WTC11 (cell line): Measurements from ENCODE around the gene AMPD3. TPM values are rescaled to one million over a fixed set of nuclear protein-coding genes. Genes with fewer than 3 reads are reported as not detected.

ENCODE experiments used
- ATAC-seq: fragments of 200-7000 bp; cut with Tn5 transposase; 2 replicates; pipeline ENCODE4 v1.10.0; 2021; ENCODE audit warnings: mild to moderate bottlenecking, moderate library complexity
- CTCF ChIA-PET: fragments of 300-600 bp; sonication (Branson Sonifier 250); formaldehyde crosslinking; loops from one replicate; lab custom pipeline; 2021; ENCODE audit warnings: antibody characterized with exemption; lab: Charles Lee
- POLR2A ChIA-PET: fragments of 350-600 bp; sonication (Branson Sonifier 250); formaldehyde crosslinking; loops from one replicate; lab custom pipeline; 2021; ENCODE audit warnings: antibody characterized with exemption; lab: Charles Lee
- DNase-seq: peaks from one replicate; pipeline ENCODE4 v3.0.0; 2021; ENCODE audit warnings: low spot score
- H3K27ac Mint-ChIP-seq: 2 replicates; pipeline ENCODE4 v1.8.0; 2021; ENCODE audit warnings: mixed read lengths
- H3K27me3 Mint-ChIP-seq: 2 replicates; pipeline ENCODE4 v1.8.0; 2021; ENCODE audit warnings: low read depth, mild to moderate bottlenecking, moderate library complexity, mixed read lengths
- H3K36me3 Mint-ChIP-seq: 2 replicates; pipeline ENCODE4 v1.8.0; 2021; ENCODE audit warnings: mixed read lengths
- H3K4me1 Mint-ChIP-seq: 2 replicates; pipeline ENCODE4 v1.8.0; 2022; ENCODE audit warnings: mixed read lengths
- H3K4me3 Mint-ChIP-seq: 2 replicates; pipeline ENCODE4 v1.8.0; 2021; ENCODE audit warnings: mild to moderate bottlenecking, moderate library complexity, mixed read lengths
- H3K9me3 Mint-ChIP-seq: 2 replicates; pipeline ENCODE4 v1.8.0; 2021; ENCODE audit warnings: mixed read lengths
- CREM ChIP-seq: sonication (generic); formaldehyde crosslinking; IDR thresholded peaks from 2 replicates; pipeline ENCODE4 v1.8.1; 2022; ENCODE audit warnings: mild to moderate bottlenecking, missing genetic modification reagents, moderate library complexity
- FOXK1 ChIP-seq: sonication (generic); formaldehyde crosslinking; IDR thresholded peaks from 2 replicates; pipeline ENCODE4 v1.8.0; 2022; ENCODE audit warnings: mild to moderate bottlenecking, moderate library complexity, missing genetic modification reagents
- GABPB1 ChIP-seq: sonication (generic); formaldehyde crosslinking; IDR thresholded peaks from 2 replicates; pipeline ENCODE4 v1.8.1; 2023; ENCODE audit warnings: mild to moderate bottlenecking, missing genetic modification reagents
- GRHL2 ChIP-seq: fragments of 250-450 bp; sonication (Bioruptor Pico); IDR thresholded peaks from 2 replicates; pipeline ENCODE4 v1.8.0; 2022; ENCODE audit warnings: mild to moderate bottlenecking, moderate library complexity; ENCODE audit not compliant: insufficient replicate concordance, severe bottlenecking
- JUN ChIP-seq: sonication (generic); formaldehyde crosslinking; IDR thresholded peaks from 2 replicates; pipeline ENCODE4 v1.8.0; 2023; ENCODE audit warnings: mild to moderate bottlenecking, missing genetic modification reagents
- MYBL2 ChIP-seq: sonication (generic); formaldehyde crosslinking; IDR thresholded peaks from 2 replicates; pipeline ENCODE4 v1.8.1; 2023; ENCODE audit warnings: mild to moderate bottlenecking, moderate library complexity, missing genetic modification reagents
- PRRX2 ChIP-seq: fragments of 250-450 bp; sonication (Bioruptor Pico); IDR thresholded peaks from 2 replicates; pipeline ENCODE4 v1.8.0; 2021; ENCODE audit warnings: mild to moderate bottlenecking
- SMAD3 ChIP-seq: sonication (generic); formaldehyde crosslinking; IDR thresholded peaks from 2 replicates; pipeline ENCODE4 v1.8.0; 2022; ENCODE audit warnings: missing genetic modification reagents, mild to moderate bottlenecking, borderline replicate concordance
- SMAD4 ChIP-seq: sonication (generic); formaldehyde crosslinking; IDR thresholded peaks from 2 replicates; pipeline ENCODE4 v1.8.0; 2022; ENCODE audit warnings: mild to moderate bottlenecking, missing genetic modification reagents
- SP1 ChIP-seq: sonication (generic); formaldehyde crosslinking; conservative IDR thresholded peaks from 2 replicates; pipeline ENCODE4 v1.8.1; 2022; ENCODE audit warnings: missing genetic modification reagents
- ZNF232 ChIP-seq: sonication (generic); formaldehyde crosslinking; IDR thresholded peaks from 2 replicates; pipeline ENCODE4 v1.8.0; 2022; ENCODE audit warnings: mild to moderate bottlenecking, missing genetic modification reagents
- ZNF416 ChIP-seq: fragments of 250-450 bp; sonication (Bioruptor Pico); IDR thresholded peaks from 2 replicates; pipeline ENCODE4 v1.9.0; 2021; ENCODE audit warnings: mild to moderate bottlenecking, inconsistent platforms
- total RNA-seq: library from RNA; stranded (reverse); gene quantifications from 3 replicates; pipeline ENCODE4 v1.2.3, GENCODE V29; 2021
- TF ChIP-seq, protein P1 (sequence below): fragments of 250-450 bp; sonication (Bioruptor Pico); IDR thresholded peaks from 2 replicates; pipeline ENCODE4 v2.1.2; 2022; ENCODE audit warnings: mild to moderate bottlenecking, moderate library complexity
- TF ChIP-seq, protein P2 (sequence below): sonication (generic); formaldehyde crosslinking; IDR thresholded peaks from 2 replicates; pipeline ENCODE4 v1.8.1; 2023; ENCODE audit warnings: mild to moderate bottlenecking, moderate library complexity, missing genetic modification reagents
- TF ChIP-seq, protein P3 (sequence below): sonication (generic); formaldehyde crosslinking; IDR thresholded peaks from 2 replicates; pipeline ENCODE4 v1.8.0; 2023; ENCODE audit warnings: mild to moderate bottlenecking, missing genetic modification reagents
- TF ChIP-seq, protein P4 (sequence below): fragments of 250-450 bp; sonication (Bioruptor Pico); IDR thresholded peaks from 2 replicates; pipeline ENCODE4 v1.9.0; 2021; ENCODE audit warnings: mild to moderate bottlenecking
- TF ChIP-seq, protein P5 (sequence below): sonication (generic); formaldehyde crosslinking; IDR thresholded peaks from 2 replicates; pipeline ENCODE4 v1.8.0; 2022; ENCODE audit warnings: mild to moderate bottlenecking, missing genetic modification reagents
- TF ChIP-seq, protein P6 (sequence below): sonication (generic); formaldehyde crosslinking; IDR thresholded peaks from 2 replicates; pipeline ENCODE4 v1.8.0; 2022; ENCODE audit warnings: missing genetic modification reagents
- TF ChIP-seq, protein P7 (sequence below): sonication (generic); formaldehyde crosslinking; conservative IDR thresholded peaks from 2 replicates; pipeline ENCODE4 v1.8.1; 2023; ENCODE audit warnings: mild to moderate bottlenecking, low read depth, missing genetic modification reagents, moderate library complexity

The AMPD3 gene
- total RNA-seq, 1 experiment from 2014 or later = 6.4 TPM

DNA sequence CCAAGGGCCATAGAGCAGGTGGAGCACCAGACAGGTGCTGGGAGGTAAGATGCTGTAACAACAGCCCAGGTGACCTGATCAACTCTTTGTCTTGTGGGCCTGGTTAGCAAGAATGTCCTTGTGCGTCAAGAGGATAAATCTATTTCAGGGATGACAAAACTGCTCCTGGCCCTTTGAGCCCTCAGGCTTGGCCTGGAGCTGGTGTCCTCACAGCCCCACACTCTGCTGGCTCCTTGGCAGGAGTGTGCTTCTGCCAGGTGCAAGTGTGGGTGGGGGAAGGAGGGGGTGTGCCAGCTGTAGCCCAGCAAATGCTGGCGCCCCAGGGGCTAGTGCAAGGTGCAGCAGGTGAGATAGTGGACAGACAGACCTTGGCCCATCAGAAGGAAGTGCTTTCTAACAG, 19.5 kb downstream of the AMPD3 start:
- peaks cover 9% of the 10 kb centered on the region for H3K4me1 Mint-ChIP-seq
- H3K27ac Mint-ChIP-seq = no peak overlapping the region
- POLR2A ChIA-PET = no interaction called here
- TF ChIP-seq ZNF232 (CRISPR knock-in tag) = no peak
- H3K4me3 Mint-ChIP-seq = no peak overlapping the region
- DNase-seq = no peak
- H3K27me3 Mint-ChIP-seq = no peaks in the 10 kb centered on the region
- CTCF ChIA-PET = no interaction called here
- ATAC-seq = no peak
- no peaks in the 10 kb centered on the region for H3K36me3 Mint-ChIP-seq
- peaks cover 18% of the 10 kb centered on the region for H3K9me3 Mint-ChIP-seq

DNA sequence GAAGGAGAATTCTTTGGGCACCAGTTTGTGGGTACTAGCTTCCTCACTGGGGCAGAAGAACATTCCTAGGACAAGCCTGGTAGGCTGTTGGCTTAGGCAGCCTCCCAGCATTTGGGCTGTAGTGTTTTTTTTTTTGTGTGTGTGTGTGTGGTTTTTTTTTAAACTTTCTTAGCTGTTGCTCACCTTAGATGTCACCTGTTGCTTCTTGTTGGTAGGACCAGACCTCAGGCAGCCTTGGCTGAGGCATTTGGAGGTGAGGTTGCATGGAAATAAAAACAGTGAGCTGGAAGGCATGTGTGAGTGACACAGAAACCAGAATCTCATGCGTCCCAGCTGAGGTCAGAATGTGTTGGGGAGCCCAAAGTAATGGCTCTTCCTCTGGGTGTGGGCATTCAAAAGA, 21.3 kb downstream of the AMPD3 start:
- H3K9me3 Mint-ChIP-seq = peaks cover 4% of the 10 kb centered on the region; the same call in 1 of the 2 replicates
- ChIA-PET CTCF (interaction anchor here (0.6 to 1.1 kb wide), 2 partner anchors 20 to 64 kb away, joined by 3 read pairs; partner anchors contain the start of gene RNF141), POLR2A (no interaction called here)
- ATAC-seq (no peak), DNase-seq (no peak)
- H3K27ac Mint-ChIP-seq = no peak overlapping the region
- no peak overlapping the region for H3K4me3 Mint-ChIP-seq
- H3K27me3 Mint-ChIP-seq = no peaks in the 10 kb centered on the region
- no peaks in the 10 kb centered on the region for H3K36me3 Mint-ChIP-seq
- peaks cover 9% of the 10 kb centered on the region for H3K4me1 Mint-ChIP-seq
- no peak for TF ChIP-seq CREM (CRISPR knock-in tag)
- TF ChIP-seq FOXK1 (CRISPR knock-in tag) = no peak
- no peak for TF ChIP-seq GABPB1
- TF ChIP-seq, protein P1, sequence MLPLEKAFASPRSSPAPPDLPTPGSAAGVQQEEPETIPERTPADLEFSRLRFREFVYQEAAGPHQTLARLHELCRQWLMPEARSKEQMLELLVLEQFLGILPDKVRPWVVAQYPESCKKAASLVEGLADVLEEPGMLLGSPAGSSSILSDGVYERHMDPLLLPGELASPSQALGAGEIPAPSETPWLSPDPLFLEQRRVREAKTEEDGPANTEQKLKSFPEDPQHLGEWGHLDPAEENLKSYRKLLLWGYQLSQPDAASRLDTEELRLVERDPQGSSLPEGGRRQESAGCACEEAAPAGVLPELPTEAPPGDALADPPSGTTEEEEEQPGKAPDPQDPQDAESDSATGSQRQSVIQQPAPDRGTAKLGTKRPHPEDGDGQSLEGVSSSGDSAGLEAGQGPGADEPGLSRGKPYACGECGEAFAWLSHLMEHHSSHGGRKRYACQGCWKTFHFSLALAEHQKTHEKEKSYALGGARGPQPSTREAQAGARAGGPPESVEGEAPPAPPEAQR (CRISPR knock-in tag) = no peak
- TF ChIP-seq, protein P2, sequence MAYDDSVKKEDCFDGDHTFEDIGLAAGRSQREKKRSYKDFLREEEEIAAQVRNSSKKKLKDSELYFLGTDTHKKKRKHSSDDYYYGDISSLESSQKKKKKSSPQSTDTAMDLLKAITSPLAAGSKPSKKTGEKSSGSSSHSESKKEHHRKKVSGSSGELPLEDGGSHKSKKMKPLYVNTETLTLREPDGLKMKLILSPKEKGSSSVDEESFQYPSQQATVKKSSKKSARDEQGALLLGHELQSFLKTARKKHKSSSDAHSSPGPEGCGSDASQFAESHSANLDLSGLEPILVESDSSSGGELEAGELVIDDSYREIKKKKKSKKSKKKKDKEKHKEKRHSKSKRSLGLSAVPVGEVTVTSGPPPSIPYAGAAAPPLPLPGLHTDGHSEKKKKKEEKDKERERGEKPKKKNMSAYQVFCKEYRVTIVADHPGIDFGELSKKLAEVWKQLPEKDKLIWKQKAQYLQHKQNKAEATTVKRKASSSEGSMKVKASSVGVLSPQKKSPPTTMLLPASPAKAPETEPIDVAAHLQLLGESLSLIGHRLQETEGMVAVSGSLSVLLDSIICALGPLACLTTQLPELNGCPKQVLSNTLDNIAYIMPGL = no peak
- no peak for TF ChIP-seq PRRX2 (CRISPR knock-in tag)
- TF ChIP-seq, protein P3, sequence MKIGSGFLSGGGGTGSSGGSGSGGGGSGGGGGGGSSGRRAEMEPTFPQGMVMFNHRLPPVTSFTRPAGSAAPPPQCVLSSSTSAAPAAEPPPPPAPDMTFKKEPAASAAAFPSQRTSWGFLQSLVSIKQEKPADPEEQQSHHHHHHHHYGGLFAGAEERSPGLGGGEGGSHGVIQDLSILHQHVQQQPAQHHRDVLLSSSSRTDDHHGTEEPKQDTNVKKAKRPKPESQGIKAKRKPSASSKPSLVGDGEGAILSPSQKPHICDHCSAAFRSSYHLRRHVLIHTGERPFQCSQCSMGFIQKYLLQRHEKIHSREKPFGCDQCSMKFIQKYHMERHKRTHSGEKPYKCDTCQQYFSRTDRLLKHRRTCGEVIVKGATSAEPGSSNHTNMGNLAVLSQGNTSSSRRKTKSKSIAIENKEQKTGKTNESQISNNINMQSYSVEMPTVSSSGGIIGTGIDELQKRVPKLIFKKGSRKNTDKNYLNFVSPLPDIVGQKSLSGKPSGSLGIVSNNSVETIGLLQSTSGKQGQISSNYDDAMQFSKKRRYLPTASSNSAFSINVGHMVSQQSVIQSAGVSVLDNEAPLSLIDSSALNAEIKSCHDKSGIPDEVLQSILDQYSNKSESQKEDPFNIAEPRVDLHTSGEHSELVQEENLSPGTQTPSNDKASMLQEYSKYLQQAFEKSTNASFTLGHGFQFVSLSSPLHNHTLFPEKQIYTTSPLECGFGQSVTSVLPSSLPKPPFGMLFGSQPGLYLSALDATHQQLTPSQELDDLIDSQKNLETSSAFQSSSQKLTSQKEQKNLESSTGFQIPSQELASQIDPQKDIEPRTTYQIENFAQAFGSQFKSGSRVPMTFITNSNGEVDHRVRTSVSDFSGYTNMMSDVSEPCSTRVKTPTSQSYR (CRISPR knock-in tag) = no peak
- no peak for TF ChIP-seq SP1 (CRISPR knock-in tag)
- TF ChIP-seq GRHL2 (CRISPR knock-in tag) = no peak
- no peak for TF ChIP-seq SMAD4 (CRISPR knock-in tag)
- TF ChIP-seq, protein P4, sequence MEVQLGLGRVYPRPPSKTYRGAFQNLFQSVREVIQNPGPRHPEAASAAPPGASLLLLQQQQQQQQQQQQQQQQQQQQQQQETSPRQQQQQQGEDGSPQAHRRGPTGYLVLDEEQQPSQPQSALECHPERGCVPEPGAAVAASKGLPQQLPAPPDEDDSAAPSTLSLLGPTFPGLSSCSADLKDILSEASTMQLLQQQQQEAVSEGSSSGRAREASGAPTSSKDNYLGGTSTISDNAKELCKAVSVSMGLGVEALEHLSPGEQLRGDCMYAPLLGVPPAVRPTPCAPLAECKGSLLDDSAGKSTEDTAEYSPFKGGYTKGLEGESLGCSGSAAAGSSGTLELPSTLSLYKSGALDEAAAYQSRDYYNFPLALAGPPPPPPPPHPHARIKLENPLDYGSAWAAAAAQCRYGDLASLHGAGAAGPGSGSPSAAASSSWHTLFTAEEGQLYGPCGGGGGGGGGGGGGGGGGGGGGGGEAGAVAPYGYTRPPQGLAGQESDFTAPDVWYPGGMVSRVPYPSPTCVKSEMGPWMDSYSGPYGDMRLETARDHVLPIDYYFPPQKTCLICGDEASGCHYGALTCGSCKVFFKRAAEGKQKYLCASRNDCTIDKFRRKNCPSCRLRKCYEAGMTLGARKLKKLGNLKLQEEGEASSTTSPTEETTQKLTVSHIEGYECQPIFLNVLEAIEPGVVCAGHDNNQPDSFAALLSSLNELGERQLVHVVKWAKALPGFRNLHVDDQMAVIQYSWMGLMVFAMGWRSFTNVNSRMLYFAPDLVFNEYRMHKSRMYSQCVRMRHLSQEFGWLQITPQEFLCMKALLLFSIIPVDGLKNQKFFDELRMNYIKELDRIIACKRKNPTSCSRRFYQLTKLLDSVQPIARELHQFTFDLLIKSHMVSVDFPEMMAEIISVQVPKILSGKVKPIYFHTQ (CRISPR knock-in tag) = no peak
- TF ChIP-seq, protein P5, sequence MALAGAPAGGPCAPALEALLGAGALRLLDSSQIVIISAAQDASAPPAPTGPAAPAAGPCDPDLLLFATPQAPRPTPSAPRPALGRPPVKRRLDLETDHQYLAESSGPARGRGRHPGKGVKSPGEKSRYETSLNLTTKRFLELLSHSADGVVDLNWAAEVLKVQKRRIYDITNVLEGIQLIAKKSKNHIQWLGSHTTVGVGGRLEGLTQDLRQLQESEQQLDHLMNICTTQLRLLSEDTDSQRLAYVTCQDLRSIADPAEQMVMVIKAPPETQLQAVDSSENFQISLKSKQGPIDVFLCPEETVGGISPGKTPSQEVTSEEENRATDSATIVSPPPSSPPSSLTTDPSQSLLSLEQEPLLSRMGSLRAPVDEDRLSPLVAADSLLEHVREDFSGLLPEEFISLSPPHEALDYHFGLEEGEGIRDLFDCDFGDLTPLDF (CRISPR knock-in tag) = no peak
- TF ChIP-seq, protein P6, sequence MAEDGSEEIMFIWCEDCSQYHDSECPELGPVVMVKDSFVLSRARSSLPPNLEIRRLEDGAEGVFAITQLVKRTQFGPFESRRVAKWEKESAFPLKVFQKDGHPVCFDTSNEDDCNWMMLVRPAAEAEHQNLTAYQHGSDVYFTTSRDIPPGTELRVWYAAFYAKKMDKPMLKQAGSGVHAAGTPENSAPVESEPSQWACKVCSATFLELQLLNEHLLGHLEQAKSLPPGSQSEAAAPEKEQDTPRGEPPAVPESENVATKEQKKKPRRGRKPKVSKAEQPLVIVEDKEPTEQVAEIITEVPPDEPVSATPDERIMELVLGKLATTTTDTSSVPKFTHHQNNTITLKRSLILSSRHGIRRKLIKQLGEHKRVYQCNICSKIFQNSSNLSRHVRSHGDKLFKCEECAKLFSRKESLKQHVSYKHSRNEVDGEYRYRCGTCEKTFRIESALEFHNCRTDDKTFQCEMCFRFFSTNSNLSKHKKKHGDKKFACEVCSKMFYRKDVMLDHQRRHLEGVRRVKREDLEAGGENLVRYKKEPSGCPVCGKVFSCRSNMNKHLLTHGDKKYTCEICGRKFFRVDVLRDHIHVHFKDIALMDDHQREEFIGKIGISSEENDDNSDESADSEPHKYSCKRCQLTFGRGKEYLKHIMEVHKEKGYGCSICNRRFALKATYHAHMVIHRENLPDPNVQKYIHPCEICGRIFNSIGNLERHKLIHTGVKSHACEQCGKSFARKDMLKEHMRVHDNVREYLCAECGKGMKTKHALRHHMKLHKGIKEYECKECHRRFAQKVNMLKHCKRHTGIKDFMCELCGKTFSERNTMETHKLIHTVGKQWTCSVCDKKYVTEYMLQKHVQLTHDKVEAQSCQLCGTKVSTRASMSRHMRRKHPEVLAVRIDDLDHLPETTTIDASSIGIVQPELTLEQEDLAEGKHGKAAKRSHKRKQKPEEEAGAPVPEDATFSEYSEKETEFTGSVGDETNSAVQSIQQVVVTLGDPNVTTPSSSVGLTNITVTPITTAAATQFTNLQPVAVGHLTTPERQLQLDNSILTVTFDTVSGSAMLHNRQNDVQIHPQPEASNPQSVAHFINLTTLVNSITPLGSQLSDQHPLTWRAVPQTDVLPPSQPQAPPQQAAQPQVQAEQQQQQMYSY = no peak
- no peak for TF ChIP-seq MYBL2 (CRISPR knock-in tag)
- TF ChIP-seq JUN (CRISPR knock-in tag) = no peak
- TF ChIP-seq SMAD3 (CRISPR knock-in tag) = no peak
- TF ChIP-seq, protein P7, sequence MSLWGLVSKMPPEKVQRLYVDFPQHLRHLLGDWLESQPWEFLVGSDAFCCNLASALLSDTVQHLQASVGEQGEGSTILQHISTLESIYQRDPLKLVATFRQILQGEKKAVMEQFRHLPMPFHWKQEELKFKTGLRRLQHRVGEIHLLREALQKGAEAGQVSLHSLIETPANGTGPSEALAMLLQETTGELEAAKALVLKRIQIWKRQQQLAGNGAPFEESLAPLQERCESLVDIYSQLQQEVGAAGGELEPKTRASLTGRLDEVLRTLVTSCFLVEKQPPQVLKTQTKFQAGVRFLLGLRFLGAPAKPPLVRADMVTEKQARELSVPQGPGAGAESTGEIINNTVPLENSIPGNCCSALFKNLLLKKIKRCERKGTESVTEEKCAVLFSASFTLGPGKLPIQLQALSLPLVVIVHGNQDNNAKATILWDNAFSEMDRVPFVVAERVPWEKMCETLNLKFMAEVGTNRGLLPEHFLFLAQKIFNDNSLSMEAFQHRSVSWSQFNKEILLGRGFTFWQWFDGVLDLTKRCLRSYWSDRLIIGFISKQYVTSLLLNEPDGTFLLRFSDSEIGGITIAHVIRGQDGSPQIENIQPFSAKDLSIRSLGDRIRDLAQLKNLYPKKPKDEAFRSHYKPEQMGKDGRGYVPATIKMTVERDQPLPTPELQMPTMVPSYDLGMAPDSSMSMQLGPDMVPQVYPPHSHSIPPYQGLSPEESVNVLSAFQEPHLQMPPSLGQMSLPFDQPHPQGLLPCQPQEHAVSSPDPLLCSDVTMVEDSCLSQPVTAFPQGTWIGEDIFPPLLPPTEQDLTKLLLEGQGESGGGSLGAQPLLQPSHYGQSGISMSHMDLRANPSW (CRISPR knock-in tag) = no peak
- no peak for TF ChIP-seq ZNF416
